Islet of Langerhans (tissue), 1 donor: ENCODE measurements around the gene ALDH7A1.
"Not testable (repeated sequence)": the region's sequence is repeated elsewhere in the genome, so short reads cannot be mapped to it uniquely, and the experiment has no call there.

Source experiments
- FAIRE-seq: peaks from one replicate; lab custom pipeline; 2011; peaks lifted over from hg19 to GRCh38; lab: Jason Lieb, UNC

The ALDH7A1 gene

GRCh38 chr5:126591549-126591948 lies 3.5 kb downstream of the ALDH7A1 start:
- FAIRE-seq = no peak

DNA sequence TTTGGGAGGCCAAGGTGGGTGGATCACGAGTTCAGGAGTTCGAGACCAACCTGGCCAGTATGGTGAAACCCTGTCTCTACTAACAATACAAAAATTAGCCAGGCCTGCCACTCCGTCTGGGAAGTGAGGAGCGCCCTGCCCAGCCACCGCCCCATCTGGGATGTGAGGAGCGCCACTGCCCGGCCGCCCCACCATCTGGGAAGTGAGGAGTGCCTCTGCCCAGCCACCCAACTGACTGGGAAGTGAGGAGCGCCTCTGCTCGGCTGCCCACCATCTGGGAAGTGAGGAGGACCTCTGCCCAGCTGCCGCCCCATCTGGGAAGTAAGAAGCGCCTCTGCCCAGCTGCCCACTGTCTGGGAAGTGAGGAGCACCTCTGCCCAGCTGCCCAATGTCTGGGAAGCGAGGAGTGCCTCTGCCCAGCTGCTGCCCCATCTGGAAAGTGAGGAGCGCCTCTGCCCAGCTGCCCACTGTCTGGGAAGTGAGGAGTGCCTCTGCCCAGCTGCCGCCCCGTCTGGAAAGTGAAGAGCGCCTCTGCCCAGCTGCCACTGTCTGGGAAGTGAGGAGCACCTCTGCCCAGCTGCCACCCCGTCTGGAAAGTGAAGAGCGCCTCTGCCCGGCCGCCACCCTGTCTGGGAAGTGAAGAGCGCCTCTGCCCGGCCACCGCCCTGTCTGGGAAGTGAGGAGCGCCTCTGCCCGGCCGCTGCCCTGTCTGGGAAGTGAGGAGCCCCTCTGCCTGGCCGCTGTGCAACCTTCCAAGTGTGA lies 5.3 kb downstream of the ALDH7A1 start:
- FAIRE-seq = no peak

GRCh38 chr5:126587551-126588390 lies 7.2 kb downstream of the ALDH7A1 start:
- no peak for FAIRE-seq

DNA sequence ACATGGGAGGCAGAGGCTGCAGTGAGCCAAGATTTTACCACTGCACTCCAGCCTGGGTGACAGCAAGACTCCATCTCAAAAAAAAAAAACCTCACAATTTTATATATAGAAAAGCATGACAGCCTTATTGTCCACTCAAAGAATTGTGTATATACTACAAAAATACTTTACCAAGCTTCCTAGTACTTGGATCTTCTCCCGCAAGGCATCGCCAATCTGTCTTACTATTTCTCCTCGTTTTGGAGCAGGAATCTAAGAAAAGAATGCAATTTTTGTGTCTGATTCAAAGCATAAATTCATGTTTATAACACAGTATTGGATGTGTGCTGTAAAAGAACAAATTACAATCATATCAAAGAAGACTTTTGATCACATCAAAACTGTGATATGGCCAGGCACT lies 11.3 kb downstream of the ALDH7A1 start:
- no peak for FAIRE-seq

- FAIRE-seq = no peak
Observed at GRCh38 chr5:126579716-126580115, 15.3 kb downstream of the ALDH7A1 start.

- FAIRE-seq = no peak
Observed at GRCh38 chr5:126577415-126577814, 17.6 kb downstream of the ALDH7A1 start.

DNA sequence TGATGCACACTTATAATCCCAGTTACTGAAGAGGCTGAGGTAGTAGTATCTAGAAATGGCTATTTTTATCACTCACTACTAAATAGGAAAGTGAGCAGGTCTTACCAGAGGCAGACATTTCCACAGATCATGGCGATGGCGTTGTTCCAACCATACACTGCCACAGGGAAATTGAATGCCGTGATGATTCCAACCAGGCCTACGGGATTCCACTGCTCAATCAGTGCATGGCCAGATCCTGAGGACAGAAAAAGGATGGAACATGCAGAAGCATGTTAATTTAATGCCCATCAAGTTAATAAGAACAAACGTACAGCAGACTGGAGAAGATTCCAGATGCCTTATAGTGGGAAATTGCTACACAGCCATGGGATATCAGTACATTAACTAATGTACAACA lies 18.0 kb downstream of the ALDH7A1 start:
- FAIRE-seq = no peak

GRCh38 chr5:126575644-126576043 lies 19.4 kb downstream of the ALDH7A1 start:
- no peak for FAIRE-seq

DNA sequence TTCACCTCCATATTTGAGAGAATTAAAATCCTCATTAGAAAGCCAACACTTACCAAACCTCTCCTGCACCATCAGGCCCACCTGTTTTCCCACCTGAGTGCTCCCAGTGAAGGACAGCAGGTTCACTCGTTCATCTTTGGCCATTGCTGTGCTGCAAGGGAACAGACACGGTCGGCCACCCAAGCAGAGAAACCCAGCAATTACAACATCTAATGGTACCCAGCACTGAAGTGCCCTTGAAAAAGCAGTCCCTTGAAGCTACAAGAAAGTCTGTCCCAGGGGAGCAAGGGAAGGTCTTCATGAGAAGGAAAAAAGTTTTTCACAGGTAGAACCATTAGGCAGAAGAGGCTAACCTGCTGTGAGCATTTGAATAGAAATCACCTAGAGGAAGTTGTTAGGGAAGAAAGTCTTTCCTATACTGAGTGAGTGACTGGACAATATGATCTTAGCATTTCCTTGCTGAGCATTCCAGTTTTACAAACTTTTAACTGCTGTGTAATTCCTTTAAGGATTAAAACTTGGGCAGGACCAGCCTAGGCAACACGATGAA lies 26.7 kb downstream of the ALDH7A1 start:
- no peak for FAIRE-seq

DNA sequence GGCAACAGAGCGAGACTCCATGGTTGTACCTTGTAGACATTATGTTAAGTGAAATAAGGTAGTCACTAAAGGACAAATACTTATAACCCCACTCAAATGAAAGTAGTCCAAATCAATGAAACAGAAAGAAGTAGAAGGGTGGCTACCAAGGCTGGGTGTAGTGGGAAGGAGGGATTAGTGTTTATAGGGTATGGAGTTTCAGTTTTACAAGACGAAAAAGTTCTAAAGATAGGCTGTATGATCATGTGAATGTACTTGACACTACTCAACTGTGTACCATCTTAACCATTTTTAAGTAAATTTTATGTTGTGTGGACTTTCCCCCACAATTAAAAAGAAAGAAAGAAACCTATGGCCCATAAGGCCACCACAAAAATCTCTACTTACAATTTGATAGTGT lies 32.2 kb downstream of the ALDH7A1 start:
- no peak for FAIRE-seq

DNA sequence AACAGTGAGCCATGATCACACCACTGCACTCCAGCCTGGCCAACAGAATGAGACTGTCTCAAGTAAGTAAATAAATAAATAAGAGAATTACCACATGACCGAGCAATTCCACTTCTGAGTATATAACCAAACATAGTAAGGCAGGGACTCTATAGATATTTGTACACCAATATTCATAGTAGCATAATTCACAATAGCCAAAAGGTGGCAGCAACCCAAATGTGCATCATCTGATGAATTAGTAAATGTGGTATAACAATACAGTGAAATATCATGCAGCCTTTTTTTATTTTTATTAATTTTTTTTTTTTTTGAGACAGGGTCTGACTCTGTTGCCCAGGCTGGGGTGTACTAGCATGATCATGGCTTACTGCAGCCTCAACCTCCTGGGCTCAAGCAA lies 33.1 kb downstream of the ALDH7A1 start:
- no peak for FAIRE-seq

DNA sequence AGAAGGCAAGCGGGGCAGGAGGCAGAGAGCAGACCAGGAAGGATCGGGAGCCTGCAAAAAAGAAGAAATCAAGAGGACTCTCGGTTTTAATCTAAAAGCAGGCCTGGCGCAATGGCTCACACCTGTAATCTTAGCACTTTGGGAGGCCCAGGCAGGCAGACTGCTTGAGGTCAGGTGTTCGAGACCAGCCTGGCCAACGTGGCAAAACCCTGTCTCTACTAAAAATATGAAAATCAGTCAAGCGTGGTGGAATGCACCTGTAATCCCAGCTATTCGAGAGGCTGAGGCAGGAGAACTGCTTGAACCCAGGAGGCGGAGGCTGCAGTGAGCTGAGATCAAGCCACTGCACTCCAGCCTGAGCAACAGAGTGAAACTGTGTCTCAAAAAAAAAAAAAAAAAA lies 39.9 kb downstream of the ALDH7A1 start:
- FAIRE-seq = not testable (repeated sequence)

GRCh38 chr5:126552614-126553013 lies 42.4 kb downstream of the ALDH7A1 start:
- FAIRE-seq = no peak

DNA sequence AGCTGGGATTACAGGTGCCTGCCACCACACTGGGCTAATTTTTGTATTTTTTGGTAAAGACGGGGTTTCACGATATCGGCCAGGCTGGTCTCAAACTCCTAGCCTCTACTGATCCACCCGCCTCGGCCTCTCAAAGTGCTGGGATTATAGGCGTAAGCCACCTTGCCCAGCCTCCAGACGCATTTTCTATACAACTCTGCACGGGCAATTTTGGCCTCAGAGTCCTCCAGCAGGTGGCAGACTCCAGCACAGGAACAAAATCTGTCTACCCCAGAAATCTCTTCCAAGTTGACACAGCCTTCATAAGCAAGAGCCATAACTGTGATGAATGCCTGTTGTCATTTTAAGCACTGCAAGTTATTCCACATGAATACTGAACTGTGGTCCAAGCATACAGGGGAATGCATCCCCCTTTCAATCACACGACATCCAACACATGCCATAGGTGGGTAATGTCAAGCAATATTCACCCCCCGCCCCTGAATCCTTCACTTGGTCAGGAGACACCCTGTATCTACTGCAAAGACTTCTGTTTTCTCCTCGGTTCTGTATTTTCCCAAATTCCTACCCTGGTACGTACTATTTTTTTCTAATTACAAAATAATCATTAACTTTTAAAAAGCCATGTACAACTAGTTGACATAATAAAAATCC lies 50.8 kb downstream of the ALDH7A1 start:
- FAIRE-seq = no peak

DNA sequence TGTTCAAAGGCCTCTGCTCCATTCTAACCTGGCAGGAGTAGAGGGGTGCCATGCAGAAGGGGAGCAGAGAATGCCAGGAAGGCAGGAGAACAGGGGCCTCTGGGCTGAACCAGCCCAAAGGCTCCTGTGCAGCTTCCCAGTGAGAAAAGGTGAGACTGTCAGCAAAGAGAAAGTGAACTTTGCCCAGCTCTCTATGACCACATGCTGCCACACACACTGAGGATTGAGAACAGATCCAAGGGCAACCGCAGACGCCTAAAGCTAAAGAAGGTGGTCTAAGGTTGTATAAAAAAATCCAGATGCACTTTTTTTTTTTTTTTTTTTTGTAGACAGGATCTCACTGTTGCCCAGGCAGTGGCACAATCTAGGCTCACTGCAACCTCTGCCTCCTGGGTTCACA lies 51.4 kb downstream of the ALDH7A1 start:
- FAIRE-seq = no peak

DNA sequence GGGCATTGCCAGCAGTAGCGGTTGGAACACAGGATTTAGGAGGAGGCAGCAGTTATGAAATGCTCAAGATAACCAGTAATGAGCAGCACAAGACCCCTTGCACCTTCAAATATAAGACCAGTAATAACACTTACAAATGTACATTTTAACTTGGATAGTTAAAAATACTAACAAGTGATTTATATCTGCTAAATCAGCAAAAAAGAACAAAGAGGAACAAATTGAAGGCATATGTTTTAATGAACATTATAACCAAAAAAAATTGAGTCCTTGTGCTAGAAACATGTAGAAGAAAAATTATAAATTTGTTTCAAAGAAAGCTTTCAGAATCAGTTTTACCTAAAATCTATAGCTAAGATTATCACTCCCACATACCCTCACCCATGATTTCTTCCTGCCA lies 52.0 kb downstream of the ALDH7A1 start:
- FAIRE-seq = no peak

GRCh38 chr5:126542441-126542840 lies 52.6 kb downstream of the ALDH7A1 start:
- no peak for FAIRE-seq

DNA sequence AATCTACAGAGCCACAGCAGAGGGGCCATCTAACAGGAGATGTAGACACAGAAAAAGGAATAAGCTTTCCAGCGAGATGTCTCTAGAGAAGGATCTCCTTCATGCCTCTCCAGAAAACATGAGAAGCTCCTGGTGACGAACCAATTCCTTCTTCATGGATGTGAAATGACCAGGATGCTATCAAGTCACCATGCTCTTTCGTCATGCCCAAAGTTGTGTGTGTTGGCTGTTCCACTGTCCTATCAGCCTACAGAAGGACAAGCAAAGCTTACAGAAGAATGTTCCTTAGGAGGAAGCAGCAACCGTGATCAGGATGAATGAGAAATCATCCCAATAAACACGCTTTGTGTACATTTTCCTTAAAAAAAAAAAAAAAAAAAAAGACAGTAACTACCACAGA lies 54.4 kb downstream of the ALDH7A1 start:
- no peak for FAIRE-seq

DNA sequence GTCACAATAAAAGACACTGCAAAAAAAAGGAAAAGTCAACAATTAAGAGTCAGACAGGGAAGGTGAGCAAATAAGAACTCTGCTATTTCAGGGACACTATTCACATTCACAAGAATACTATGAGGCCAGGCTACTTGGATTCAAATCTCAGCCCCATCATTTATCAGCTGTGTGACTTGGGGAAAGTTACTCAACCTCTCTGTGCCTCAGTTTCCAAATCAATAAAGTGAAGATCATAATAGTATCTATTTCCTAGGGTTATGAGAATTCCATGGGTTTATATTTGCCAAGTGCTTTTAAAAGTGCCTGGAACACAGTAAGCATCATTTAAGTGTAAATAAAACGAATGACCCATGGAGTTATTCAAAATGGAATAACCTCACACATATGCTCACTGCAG lies 56.4 kb downstream of the ALDH7A1 start:
- FAIRE-seq = no peak

DNA sequence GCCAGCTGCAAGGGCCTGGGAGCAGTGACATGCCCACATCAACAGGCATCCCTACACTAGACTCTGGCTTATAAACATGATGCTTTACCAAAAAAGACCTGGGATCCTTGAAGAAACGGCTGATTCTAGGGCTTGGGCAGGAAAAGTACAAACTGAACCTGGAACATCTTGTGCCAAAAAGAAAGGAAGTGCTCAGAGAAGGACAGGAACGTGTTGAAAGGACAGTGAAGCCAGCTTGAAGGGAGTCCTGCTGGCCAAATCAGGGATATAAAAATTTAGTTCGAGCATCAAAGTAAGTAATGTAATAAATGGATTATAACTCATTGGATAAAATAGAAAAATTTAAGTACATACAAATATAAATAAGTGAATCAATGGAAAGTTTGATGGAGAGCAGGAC lies 58.1 kb downstream of the ALDH7A1 start:
- no peak for FAIRE-seq

- FAIRE-seq = no peak
Observed at GRCh38 chr5:126535856-126536545, 59.0 kb downstream of the ALDH7A1 start.

DNA sequence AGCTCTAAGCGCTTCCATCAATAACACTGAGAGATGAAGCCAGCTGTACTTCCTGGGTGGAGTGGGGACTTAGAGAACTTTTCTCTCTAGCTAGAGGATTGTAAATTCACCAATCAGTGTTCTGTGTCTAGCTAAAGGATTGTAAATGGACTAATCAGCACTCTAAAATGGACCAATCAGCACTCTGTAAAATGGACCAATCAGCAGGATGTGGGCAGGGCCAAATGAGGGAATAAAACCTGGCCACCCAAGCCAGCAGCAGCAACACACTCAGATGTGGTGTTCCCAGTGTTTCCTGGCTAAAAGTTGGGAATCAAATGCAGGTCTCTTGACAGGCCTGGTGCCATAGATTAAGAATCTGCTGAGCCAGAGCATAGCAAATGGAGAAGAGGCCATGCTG lies 60.5 kb downstream of the ALDH7A1 start:
- FAIRE-seq = no peak
